Stimulated activated CD4-positive, alpha-beta T cell treated with anti-CD3 and anti-CD28 coated beads, Interleukin-4, amount 100 ng/mL, for 24 hours (primary cell): ENCODE measurements around the gene OBI1.

Experiments used
- DNase-seq: peaks from one replicate; pipeline ENCODE4 v3.0.0-alpha.2; 2020

OBI1 gene

GRCh38 chr13:78566631-78567030 is 92.3 kb downstream of the OBI1 start:
- no peak for DNase-seq
